ENCODE data around the gene PRKCE. TPM values are rescaled to one million over a fixed set of nuclear protein-coding genes. Genes with fewer than 3 reads are reported as not detected.
A peak's percentile ranks its signal among the peaks of the same experiment; 100 is the strongest.

The PRKCE gene
- total and polyA plus RNA-seq, 11 donors, result 4.1 to 22.3 (median 16.2) TPM

DNA sequence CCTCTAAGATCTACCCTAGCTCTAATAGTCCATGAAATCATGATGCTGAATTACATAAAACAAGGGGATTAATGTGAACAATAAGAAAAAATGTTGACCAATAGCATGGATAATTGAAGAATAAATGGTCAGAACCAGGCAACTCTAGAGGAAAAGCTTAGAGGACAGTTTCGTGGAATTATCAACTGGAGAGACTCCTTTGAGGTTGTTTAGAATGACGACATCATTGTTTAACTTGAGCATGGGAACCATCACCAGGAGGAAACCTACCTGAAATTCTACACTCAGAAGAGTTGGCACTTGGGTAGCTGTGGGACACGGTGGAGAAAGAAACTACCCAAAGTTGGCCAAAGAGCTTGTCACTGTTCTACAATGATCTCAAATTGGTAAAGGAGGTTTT lies 466.5 kb downstream of the PRKCE start:
- 86 to 91% (median 89%) methylated on average over 3 of the region's 3 CpGs for WGBS, 4 donors
- Histone ChIP-seq H3K9me3 (no peaks in the 10 kb centered on the region), H3K4me3 (no peak overlapping the region), H3K36me3 (no peaks in the 10 kb centered on the region), H3K4me1 (peaks cover 4 to 71% (median 57%) of the 10 kb centered on the region in 12 donors), H3K27me3 (no peaks in the 10 kb centered on the region), H3K27ac (peak overlapping the region in 11 of 12 donors; percentile 71 to 90 (median 79))
- ATAC-seq (no peak), DNase-seq (no peak)
- intact Hi-C loops (cut with DNase I), result loop anchor here in 3 of 10 donors (2.0 to 10.0 kb wide), 4 partner anchors 51 to 179 kb away; partner anchors contain the start of gene EPAS1 (in 1 of the 3)
- TF ChIP-seq CTCF (IDR thresholded peaks at IDR 0.05), result no peak
- TF ChIP-seq POLR2A (IDR thresholded peaks at IDR 0.05), result no peak

DNA sequence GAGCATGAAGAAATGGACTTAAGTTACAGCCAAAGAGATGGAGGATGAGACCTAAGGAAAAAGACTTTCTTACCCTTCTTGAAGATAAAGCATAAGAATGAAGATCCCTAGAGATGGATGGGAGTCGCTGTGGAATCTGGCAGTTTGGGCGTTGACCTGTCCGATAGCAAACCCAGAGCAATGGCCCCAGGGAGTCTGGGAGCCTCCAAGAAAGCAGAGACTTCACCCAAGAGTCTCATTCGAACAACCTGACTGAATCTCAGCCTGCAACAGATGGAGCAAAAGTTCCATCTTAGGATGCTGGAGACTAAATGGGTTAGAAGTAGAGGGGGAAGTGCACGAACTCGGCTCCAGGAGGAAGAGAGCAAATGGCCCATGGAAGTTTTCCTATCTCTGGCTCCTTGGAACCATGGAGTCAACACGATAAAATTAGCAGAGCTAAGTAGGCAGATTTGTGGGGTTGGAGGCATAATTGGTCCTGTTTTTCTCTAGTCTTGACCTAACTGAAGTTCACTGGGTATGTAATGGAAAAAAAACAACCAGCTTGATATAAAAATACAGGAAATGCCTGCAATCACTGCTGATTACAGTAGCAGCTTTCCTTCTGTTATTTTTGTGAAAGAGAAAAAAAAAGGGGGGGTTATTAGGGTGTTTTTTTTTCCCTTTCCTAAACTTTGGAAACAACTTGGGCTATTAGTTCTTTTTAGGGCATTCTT lies 467.3 kb downstream of the PRKCE start:
- Histone ChIP-seq H3K9me3 (no peaks in the 10 kb centered on the region), H3K4me1 (peaks cover 4 to 78% (median 63%) of the 10 kb centered on the region in 12 donors), H3K36me3 (no peaks in the 10 kb centered on the region), H3K27ac (peak overlapping the region; percentile 62 to 90 (median 78)), H3K4me3 (peak overlapping the region in 1 of 12 donors; percentile 1), H3K27me3 (no peaks in the 10 kb centered on the region)
- intact Hi-C loops (cut with DNase I), result loop anchor here in 3 of 10 donors (2.0 to 10.0 kb wide), 4 partner anchors 52 to 178 kb away; partner anchors contain the start of gene EPAS1 (in 1 of the 3)
- DNase-seq (peak in 2 of 5 donors; percentile 43 to 47), ATAC-seq (peak; percentile 61 to 84 (median 62))
- TF ChIP-seq POLR2A (IDR thresholded peaks at IDR 0.05) (no peak), CTCF (IDR thresholded peaks at IDR 0.05) (peak in 2 of 12 donors; percentile 17 to 24)
- WGBS, 4 donors, result 47 to 58% (median 47%) methylated on average over 7 of the region's 7 CpGs

GRCh38 chr2:46119453-46119852 lies 468.0 kb downstream of the PRKCE start:
- no peak overlapping the region for H3K4me3 ChIP-seq
- WGBS, 4 donors, result 45 to 58% (median 52%) methylated on average over 5 of the region's 5 CpGs
- H3K36me3 ChIP-seq, result no peaks in the 10 kb centered on the region
- TF ChIP-seq POLR2A (IDR thresholded peaks at IDR 0.05) (no peak), CTCF (IDR thresholded peaks at IDR 0.05) (no peak)
- intact Hi-C loops (cut with DNase I), result loop anchor here in 3 of 10 donors (2.0 to 10.0 kb wide), 4 partner anchors 52 to 177 kb away; partner anchors contain the start of gene EPAS1 (in 1 of the 3)
- ATAC-seq, result peak in 3 of 4 donors; percentile 19 to 56 (median 27)
- peak overlapping the region; percentile 52 to 90 (median 78) for H3K27ac ChIP-seq
- no peaks in the 10 kb centered on the region for H3K27me3 ChIP-seq
- no peak for DNase-seq
- H3K9me3 ChIP-seq, result no peaks in the 10 kb centered on the region
- peaks cover 4 to 78% (median 63%) of the 10 kb centered on the region in 12 donors for H3K4me1 ChIP-seq
